Measurements from ENCODE around the gene PTBP3.
A peak's percentile ranks its signal among the peaks of the same experiment; 100 is the strongest.
"Not testable (repeated sequence)": the region's sequence is repeated elsewhere in the genome, so short reads cannot be mapped to it uniquely, and the experiment has no call there.

The PTBP3 gene

GRCh38 chr9:112332977-112333638 lies at the start of gene PTBP3:
Gene PTBP3, minus strand, starts transcription at chr9:112333619. Its CDS starts 35,754 bp downstream, at chr9:112297865.
- DNase-seq: peak; percentile 62

- no peak for DNase-seq
These were observed 49.3 kb upstream of the PTBP3 start for GRCh38 chr9:112382501-112383364.

- no peak for DNase-seq
These were observed 48.6 kb upstream of the PTBP3 start for GRCh38 chr9:112382066-112382465.

- no peak for DNase-seq
These were observed 47.4 kb upstream of the PTBP3 start for GRCh38 chr9:112380825-112381221.

DNA sequence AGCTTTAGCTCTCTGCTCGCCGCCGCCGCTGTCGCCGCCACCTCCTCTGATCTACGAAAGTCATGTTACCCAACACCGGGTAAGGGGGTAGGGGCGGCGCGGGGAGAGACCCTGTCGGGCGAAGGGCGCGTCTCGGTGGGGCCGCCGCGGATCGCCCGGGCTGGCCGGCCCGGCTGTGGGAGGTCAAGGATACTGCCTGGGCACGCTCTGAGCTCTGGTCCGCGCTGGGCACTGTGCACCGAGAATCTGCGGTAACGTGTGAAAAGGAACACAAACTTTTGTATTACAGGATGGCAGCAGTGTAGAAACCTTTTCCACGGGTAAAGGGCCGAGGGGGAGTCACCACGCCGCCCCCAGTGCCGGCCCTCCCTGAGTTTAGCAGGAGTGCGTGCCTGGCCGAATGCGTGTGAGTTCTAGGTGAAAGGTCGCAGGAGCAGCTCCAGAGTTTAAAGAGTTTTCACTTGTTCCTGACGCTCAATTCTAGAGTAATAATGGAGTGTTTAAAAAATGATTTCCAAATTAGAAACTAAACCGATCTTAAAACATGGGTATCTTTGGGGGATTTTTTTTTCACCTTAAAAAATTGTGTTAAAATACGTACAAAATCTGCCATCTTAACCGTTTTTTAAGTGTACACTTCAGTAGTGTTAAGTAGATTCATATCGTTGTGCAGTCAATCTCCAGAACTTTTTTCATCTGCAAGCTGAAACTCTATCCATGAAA lies 46.8 kb upstream of the PTBP3 start, which contains the start of gene HSDL2:
Gene HSDL2 (plus strand): TSS at position 7 of the 723 bp plus-strand sequence. CDS start 56 bp downstream, at position 63.
- DNase-seq: no peak

GRCh38 chr9:112379177-112380101 lies 46.0 kb upstream of the PTBP3 start:
- peak; percentile 94 for DNase-seq

GRCh38 chr9:112378328-112379176 lies 45.1 kb upstream of the PTBP3 start:
- DNase-seq: no peak

GRCh38 chr9:112377684-112378327 lies 44.4 kb upstream of the PTBP3 start:
- no peak for DNase-seq

DNA sequence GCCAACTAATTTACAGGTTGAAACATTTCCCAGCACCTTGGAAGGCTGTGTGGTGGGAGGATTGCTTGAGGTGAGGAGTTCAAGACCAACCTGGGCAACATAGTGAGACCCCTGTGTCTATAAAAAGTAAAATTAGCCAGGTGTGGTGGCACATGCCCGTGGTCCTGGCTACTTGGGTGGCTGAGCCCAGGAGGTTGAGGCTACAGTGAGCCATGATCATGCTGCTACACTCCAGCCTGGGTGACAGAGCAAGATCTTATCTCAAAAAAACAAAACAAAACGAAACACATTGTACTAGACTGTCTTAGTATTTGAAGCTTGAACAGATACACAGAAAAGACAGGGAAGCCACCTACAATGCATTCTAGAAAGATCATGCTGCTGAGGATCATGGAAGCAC lies 43.7 kb upstream of the PTBP3 start:
- no peak for DNase-seq

- DNase-seq: no peak
These were observed 41.9 kb upstream of the PTBP3 start for GRCh38 chr9:112375361-112375760.

DNA sequence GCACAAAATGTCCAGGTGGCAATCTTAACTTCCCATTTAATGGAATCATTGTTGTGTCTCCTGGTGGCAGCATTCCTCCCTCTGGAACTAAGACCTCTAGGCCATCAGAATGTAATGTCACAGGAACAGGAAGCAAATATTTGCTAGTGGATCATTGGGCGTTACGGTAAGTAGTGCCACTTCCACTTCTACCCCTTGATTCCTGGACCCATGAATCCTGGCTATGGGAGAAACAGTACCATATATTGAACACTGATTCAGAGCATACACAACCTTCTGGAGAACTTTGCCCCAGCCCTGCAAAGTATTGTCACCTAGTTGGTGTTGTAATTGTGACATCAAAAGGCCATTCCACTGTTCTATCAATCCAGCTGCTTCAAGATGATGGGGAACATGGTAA lies 40.8 kb upstream of the PTBP3 start:
- DNase-seq: not testable (repeated sequence)

- not testable (repeated sequence) for DNase-seq
These were observed 40.2 kb upstream of the PTBP3 start for GRCh38 chr9:112373666-112374065.

GRCh38 chr9:112371060-112371459 lies 37.6 kb upstream of the PTBP3 start:
- DNase-seq: no peak

DNA sequence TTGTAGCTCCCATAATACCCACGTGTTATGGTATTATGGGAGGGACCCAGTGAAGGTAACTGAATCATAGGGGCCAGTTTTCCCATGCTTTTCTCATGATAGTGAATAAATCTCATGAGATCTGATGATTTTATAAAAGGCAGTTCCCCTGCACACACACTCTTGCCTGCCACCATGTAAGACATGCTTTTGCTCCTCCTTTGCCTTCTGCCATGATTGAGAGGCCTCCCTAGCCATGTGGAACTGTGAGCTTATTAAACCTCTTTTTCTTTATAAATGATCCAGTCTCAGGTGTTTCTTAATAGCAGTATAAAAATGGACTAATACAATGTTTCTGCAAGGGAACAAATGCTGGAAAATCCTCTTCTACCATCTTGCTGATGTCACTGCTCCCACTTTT lies 36.4 kb upstream of the PTBP3 start:
- DNase-seq: no peak

DNA sequence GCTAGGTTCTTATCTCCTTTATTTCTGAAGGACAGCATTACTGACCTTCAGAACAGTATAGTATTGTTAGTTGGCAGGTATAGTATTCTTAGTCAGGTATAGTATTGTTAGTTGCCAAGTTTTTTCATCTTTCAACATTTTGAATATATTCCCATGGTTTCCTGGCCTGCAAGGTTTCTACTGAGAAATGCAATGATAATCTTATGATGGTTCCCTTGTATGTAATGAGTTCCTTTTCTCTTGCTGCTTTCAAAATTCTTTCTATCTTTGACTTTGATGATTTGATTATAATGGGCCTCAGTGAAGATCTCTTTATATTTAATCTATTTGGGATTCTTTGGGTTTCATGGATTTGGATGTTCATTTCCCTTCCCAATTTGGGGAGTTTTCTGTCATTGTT lies 34.0 kb upstream of the PTBP3 start:
- no peak for DNase-seq

DNA sequence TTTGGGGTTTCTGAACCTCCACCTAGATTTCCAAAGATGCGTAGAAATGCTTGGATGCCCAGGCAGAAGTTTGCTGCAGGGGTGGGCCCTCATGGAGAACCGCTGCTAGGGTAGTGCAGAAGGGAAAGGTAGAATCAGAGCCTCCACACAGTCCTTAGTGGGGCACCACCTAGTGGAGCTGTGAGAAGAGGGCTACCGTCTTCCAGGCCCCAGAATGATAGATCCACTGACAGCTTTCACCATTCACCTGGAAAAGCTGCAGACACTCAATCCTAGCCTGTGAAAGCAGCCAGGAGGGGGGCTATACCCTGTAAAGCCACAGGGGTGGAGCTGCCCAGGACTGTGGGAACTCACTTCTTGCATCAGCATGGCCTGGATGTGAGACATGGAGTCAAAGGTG lies 33.2 kb upstream of the PTBP3 start:
- no peak for DNase-seq

- not testable (repeated sequence) for DNase-seq
These were observed 31.8 kb upstream of the PTBP3 start for GRCh38 chr9:112365257-112365656.

DNA sequence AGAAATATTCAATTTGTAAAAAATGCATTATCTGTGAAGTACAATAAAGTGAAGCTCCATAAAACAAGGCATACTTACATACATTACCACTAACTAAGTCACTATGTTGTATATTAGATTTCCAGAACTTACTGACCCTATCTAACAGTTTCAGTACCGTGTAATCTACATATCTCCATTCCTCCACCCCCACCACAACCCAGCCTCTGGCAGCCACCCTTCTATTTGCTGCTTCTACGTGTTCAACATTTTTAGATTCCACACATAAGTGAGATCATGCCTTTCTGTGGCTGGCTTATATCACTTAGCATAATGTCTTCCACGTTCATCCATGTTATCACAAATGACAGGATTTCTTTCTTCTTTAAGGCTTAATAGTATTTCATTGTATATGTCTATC lies 31.3 kb upstream of the PTBP3 start:
- DNase-seq: no peak

GRCh38 chr9:112361601-112362000 lies 28.2 kb upstream of the PTBP3 start:
- no peak for DNase-seq

DNA sequence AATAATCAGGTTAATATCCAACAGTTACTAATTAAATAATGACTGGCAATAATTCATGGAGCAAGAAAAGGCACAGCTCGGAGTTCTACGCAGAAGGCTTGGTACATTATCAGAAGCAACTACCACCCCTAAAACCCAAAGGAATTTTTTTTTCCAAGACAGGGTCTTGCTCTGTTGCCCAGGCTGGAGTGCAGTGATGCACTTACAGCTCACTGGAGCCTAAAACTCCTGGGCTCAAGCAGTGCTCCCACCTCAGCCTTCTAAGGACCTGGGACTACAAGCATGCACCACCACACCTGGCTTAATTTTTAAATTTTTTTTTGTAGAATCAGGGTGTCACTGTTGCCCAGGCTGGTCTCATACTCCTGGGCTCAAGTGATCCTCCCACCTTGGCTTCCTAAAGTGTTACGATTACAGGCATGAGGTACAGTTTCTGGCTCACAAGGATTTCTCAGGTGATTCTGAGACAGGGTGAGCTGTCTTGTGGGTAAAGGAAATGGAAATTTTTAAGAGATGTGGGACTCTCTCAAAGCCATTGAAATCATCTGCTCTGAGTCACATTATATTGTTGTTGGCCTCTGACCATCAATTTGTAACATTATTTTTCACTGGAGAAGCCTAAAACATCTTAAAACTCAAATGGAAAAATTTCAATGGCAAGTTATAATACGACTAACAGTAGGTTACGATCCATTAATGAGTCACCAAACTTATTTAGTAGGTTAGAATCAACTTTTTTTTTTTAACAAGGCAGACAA lies 26.8 kb upstream of the PTBP3 start:
- DNase-seq: no peak
